Naive B cell (primary cell): ENCODE measurements around the gene THRAP3. TPM values are rescaled to one million over a fixed set of nuclear protein-coding genes. Genes with fewer than 3 reads are reported as not detected.
A peak's percentile ranks its signal among the peaks of the same experiment; 100 is the strongest.

Source experiments
- ATAC-seq, 2 donors: fragments of 150-1000 bp; cut with Tn5 transposase; 2 replicates each; pipeline ENCODE4 v1.10.0; 2021; ENCODE audit warnings: low read depth in 2 of 2, mild to moderate bottlenecking in 2 of 2, moderate library complexity in 2 of 2
- DNase-seq: peaks from one replicate; pipeline ENCODE4 v3.0.0; 2022
- H3K27ac Mint-ChIP-seq, 6 donors: one replicate each; pipeline ENCODE4 v1.8.0; 2020 to 2022; ENCODE audit warnings: mild to moderate bottlenecking in 6 of 6, mixed read lengths in 6 of 6, moderate library complexity in 5 of 6, inconsistent platforms in 2 of 6
- H3K27me3 Mint-ChIP-seq, 3 donors: one replicate each; pipeline ENCODE4 v1.8.0; 2021 to 2022; ENCODE audit warnings: mixed read lengths in 3 of 3, mild to moderate bottlenecking in 1 of 3
- H3K36me3 Mint-ChIP-seq, 2 donors: one replicate each; pipeline ENCODE4 v1.8.0; 2020 to 2022; ENCODE audit warnings: mixed read lengths in 2 of 2, inconsistent platforms in 1 of 2, mild to moderate bottlenecking in 1 of 2
- H3K4me1 Mint-ChIP-seq, 3 donors: one replicate each; pipeline ENCODE4 v1.8.0; 2020 to 2022; ENCODE audit warnings: mixed read lengths in 3 of 3, inconsistent platforms in 1 of 3, mild to moderate bottlenecking in 1 of 3, moderate library complexity in 1 of 3
- H3K4me3 Mint-ChIP-seq, 8 donors: one replicate each; pipeline ENCODE4 v1.8.0; 2020 to 2022; ENCODE audit warnings: mild to moderate bottlenecking in 8 of 8, mixed read lengths in 8 of 8, moderate library complexity in 8 of 8, inconsistent platforms in 2 of 8
- H3K9me3 Mint-ChIP-seq, 7 donors: one replicate each; pipeline ENCODE4 v1.8.0; 2020 to 2022; ENCODE audit warnings: mixed read lengths in 7 of 7, mild to moderate bottlenecking in 5 of 7, inconsistent platforms in 2 of 7, moderate library complexity in 1 of 7
- polyA plus RNA-seq, 6 donors: library from polyadenylated mRNA; unstranded; fragments of 300-500 nt; fragmentation: Illumina TruSeq; gene quantifications; one replicate each; pipeline ENCODE4 v1.2.3, GENCODE V29; 2021; ENCODE audit warnings: low read depth in 6 of 6

The THRAP3 gene
- polyA plus RNA-seq, 6 donors from 2014 or later: 109 to 142 (median 131) TPM

GRCh38 chr1:36352125-36352909 lies 128.1 kb downstream of the THRAP3 start:
- Mint-ChIP-seq H3K27ac (peak overlapping the region in 2 of 6 donors; percentile 29 to 84), H3K4me1 (peaks cover 14 to 30% (median 18%) of the 10 kb centered on the region in 3 donors), H3K9me3 (no peaks in the 10 kb centered on the region), H3K27me3 (no peaks in the 10 kb centered on the region), H3K36me3 (peaks cover 8 to 19% of the 10 kb centered on the region in 2 donors), H3K4me3 (no peak overlapping the region)
- ATAC-seq: no peak
- no peak for DNase-seq

- Mint-ChIP-seq H3K9me3 (no peaks in the 10 kb centered on the region), H3K27ac (peak overlapping the region in 2 of 6 donors; percentile 9 to 44), H3K4me3 (no peak overlapping the region), H3K36me3 (peaks cover 5 to 11% of the 10 kb centered on the region in 2 donors), H3K27me3 (no peaks in the 10 kb centered on the region), H3K4me1 (peaks cover 14 to 30% (median 18%) of the 10 kb centered on the region in 3 donors)
- no peak for ATAC-seq
- DNase-seq: no peak
These were observed 129.0 kb downstream of the THRAP3 start for GRCh38 chr1:36352910-36353878.

GRCh38 chr1:36354486-36354885 lies 130.2 kb downstream of the THRAP3 start:
- DNase-seq (no peak), ATAC-seq (no peak)
- Mint-ChIP-seq H3K27ac (peak overlapping the region in 1 of 6 donors; percentile 44), H3K9me3 (no peaks in the 10 kb centered on the region), H3K27me3 (no peaks in the 10 kb centered on the region), H3K4me1 (peaks cover 19 to 34% (median 21%) of the 10 kb centered on the region in 3 donors), H3K4me3 (peak overlapping the region in 1 of 8 donors; percentile 22), H3K36me3 (peaks cover 0 to 6% of the 10 kb centered on the region in 2 donors)

Other genes starting within 250 kb of the THRAP3 start
- gene TEKT2, start 140.3 kb upstream of the THRAP3 start, polyA plus RNA-seq: not detected
- gene ADPRS, start 135.6 kb upstream of the THRAP3 start, polyA plus RNA-seq: 10 to 100 TPM; 16.0 to 32.2 (median 19.2) TPM
- gene COL8A2, start 99.2 kb upstream of the THRAP3 start, polyA plus RNA-seq: under 1 TPM in 3 of 6 donors, not detected in 3; 0.10 to 0.25 (median 0.19) TPM
- gene TRAPPC3, start 75.0 kb upstream of the THRAP3 start, polyA plus RNA-seq: 100 to 1,000 TPM; 103 to 185 (median 109) TPM
- gene MAP7D1, start 68.3 kb upstream of the THRAP3 start, polyA plus RNA-seq: 10 to 100 TPM in 1 of 6 donors, 1 to 10 TPM in 5; 2.6 to 12.5 (median 5.3) TPM
- under 1 TPM in 4 of 6 donors, not detected in 2; 0.23 to 0.51 (median 0.36) TPM for gene SH3D21, start 81.9 kb downstream of the THRAP3 start, polyA plus RNA-seq
- 1 to 10 TPM in 1 of 6 donors, under 1 TPM in 3, not detected in 2; 0.52 to 1.3 (median 0.74) TPM for gene EVA1B, start 99.2 kb downstream of the THRAP3 start, polyA plus RNA-seq
- gene STK40, start 161.5 kb downstream of the THRAP3 start, polyA plus RNA-seq: 100 to 1,000 TPM in 1 of 6 donors, 10 to 100 TPM in 5; 62.3 to 105 (median 73.3) TPM
- 100 to 1,000 TPM; 358 to 480 (median 448) TPM for gene LSM10, start 173.5 kb downstream of the THRAP3 start, polyA plus RNA-seq
- under 1 TPM in 1 of 6 donors, not detected in 5; 0.62 TPM for gene OSCP1, start 226.0 kb downstream of the THRAP3 start, polyA plus RNA-seq
- gene MRPS15, start 239.9 kb downstream of the THRAP3 start, polyA plus RNA-seq: 10 to 100 TPM; 55.6 to 86.7 (median 62.4) TPM